ENCODE results near the gene KCNK15. TPM values are rescaled to one million over a fixed set of nuclear protein-coding genes. Genes with fewer than 3 reads are reported as not detected.

The KCNK15 gene
- total RNA-seq, 2 donors from 2014 or later, result 0.21 to 0.27 TPM

- intact Hi-C loops (cut with DNase I), result no loop called here
- Histone ChIP-seq H3K36me3 (no peaks in the 10 kb centered on the region), H3K4me3 (no peak overlapping the region), H3K4me1 (no peaks in the 10 kb centered on the region), H3K9ac (ENCODE audit: low read depth in 2 of 2, low read length in 2 of 2) (no peak overlapping the region), H3K9me3 (no peaks in the 10 kb centered on the region), H3K27ac (no peak overlapping the region), H3K27me3 (no peaks in the 10 kb centered on the region)
- DNase-seq, result no peak
- TF ChIP-seq CTCF (IDR thresholded peaks at IDR 0.05), result no peak
Observed at GRCh38 chr20:44731657-44732056, 14.0 kb upstream of the KCNK15 start.

- no peak overlapping the region for H3K27ac ChIP-seq
Observed at GRCh38 chr20:44732327-44732726, 13.3 kb upstream of the KCNK15 start.

GRCh38 chr20:44733341-44734069 lies 12.2 kb upstream of the KCNK15 start:
- DNase-seq, result peak; percentile 63
- H3K4me3 ChIP-seq, result no peak overlapping the region
- no peaks in the 10 kb centered on the region for H3K9me3 ChIP-seq
- peak; percentile 81 for TF ChIP-seq CTCF (IDR thresholded peaks at IDR 0.05)
- no peaks in the 10 kb centered on the region for H3K36me3 ChIP-seq
- no peak overlapping the region for H3K9ac ChIP-seq (ENCODE audit: low read depth in 2 of 2, low read length in 2 of 2)
- H3K4me1 ChIP-seq, result no peaks in the 10 kb centered on the region
- no peaks in the 10 kb centered on the region for H3K27me3 ChIP-seq
- no peak overlapping the region for H3K27ac ChIP-seq
- intact Hi-C loops (cut with DNase I), result loop anchor here (1.0 kb wide), 1 partner anchor 48 kb away; no protein-coding TSS in a partner anchor

More at GRCh38 chr20:44732327-44732726, 13.3 kb upstream of the KCNK15 start:
- H3K27me3 ChIP-seq, result no peaks in the 10 kb centered on the region
- no peaks in the 10 kb centered on the region for H3K9me3 ChIP-seq
- no peak for TF ChIP-seq CTCF (IDR thresholded peaks at IDR 0.05)
- intact Hi-C loops (cut with DNase I), result no loop called here
- no peak overlapping the region for H3K9ac ChIP-seq (ENCODE audit: low read depth in 2 of 2, low read length in 2 of 2)
- no peaks in the 10 kb centered on the region for H3K4me1 ChIP-seq
- H3K36me3 ChIP-seq, result no peaks in the 10 kb centered on the region
- DNase-seq, result no peak
- H3K4me3 ChIP-seq, result no peak overlapping the region

GRCh38 chr20:44734938-44735337 lies 10.7 kb upstream of the KCNK15 start:
- Histone ChIP-seq H3K27ac (no peak overlapping the region), H3K9me3 (no peaks in the 10 kb centered on the region), H3K36me3 (no peaks in the 10 kb centered on the region), H3K4me1 (no peaks in the 10 kb centered on the region), H3K4me3 (no peak overlapping the region), H3K27me3 (no peaks in the 10 kb centered on the region), H3K9ac (ENCODE audit: low read depth in 2 of 2, low read length in 2 of 2) (no peak overlapping the region)
- DNase-seq, result no peak
- peak; percentile 16 for TF ChIP-seq CTCF (IDR thresholded peaks at IDR 0.05)
- intact Hi-C loops (cut with DNase I), result no loop called here

- no peak overlapping the region for H3K27ac ChIP-seq
- H3K27me3 ChIP-seq, result no peaks in the 10 kb centered on the region
- intact Hi-C loops (cut with DNase I), result no loop called here
- DNase-seq, result no peak
- TF ChIP-seq CTCF (IDR thresholded peaks at IDR 0.05), result no peak
- H3K4me3 ChIP-seq, result no peak overlapping the region
- H3K36me3 ChIP-seq, result no peaks in the 10 kb centered on the region
- no peaks in the 10 kb centered on the region for H3K4me1 ChIP-seq
- no peak overlapping the region for H3K9ac ChIP-seq (ENCODE audit: low read depth in 2 of 2, low read length in 2 of 2)
- H3K9me3 ChIP-seq, result no peaks in the 10 kb centered on the region
Observed at GRCh38 chr20:44735816-44736169, 9.9 kb upstream of the KCNK15 start.
